Upper lobe of left lung (tissue), 4 donors: ENCODE results near the gene DPYSL3.

Source experiments
- CTCF ChIP-seq, 6 experiments: fragments of 450-650 bp in 4 of 6; fragments of 200-600 bp in 2 of 6; sonication (generic) in 2 of 6; IDR thresholded peaks; one replicate each; pipeline ENCODE4 v1.5.1; 2016 to 2019; ENCODE audit warnings: antibody characterized with exemption in 6 of 6
- POLR2A ChIP-seq, 4 donors: fragments of 450-650 bp; IDR thresholded peaks; one replicate each; pipeline ENCODE4 v1.5.1; 2016 to 2017; ENCODE audit warnings: antibody characterized with exemption in 4 of 4, mild to moderate bottlenecking in 2 of 4

- no peak for TF ChIP-seq POLR2A (IDR thresholded peaks at IDR 0.05)
- TF ChIP-seq CTCF (IDR thresholded peaks at IDR 0.05), result no peak
Observed at GRCh38 chr5:147522435-147522834, 12.6 kb upstream of the DPYSL3 start.
